Cerebellar nuclear complex (tissue), 1 donor: ENCODE data around the gene EOMES.

ENCODE experiments used
- DNase-seq, 2 experiments: peaks; one replicate each; lab custom pipeline; 2025; lab: John Stamatoyannopoulos, UW

Gene EOMES

DNA sequence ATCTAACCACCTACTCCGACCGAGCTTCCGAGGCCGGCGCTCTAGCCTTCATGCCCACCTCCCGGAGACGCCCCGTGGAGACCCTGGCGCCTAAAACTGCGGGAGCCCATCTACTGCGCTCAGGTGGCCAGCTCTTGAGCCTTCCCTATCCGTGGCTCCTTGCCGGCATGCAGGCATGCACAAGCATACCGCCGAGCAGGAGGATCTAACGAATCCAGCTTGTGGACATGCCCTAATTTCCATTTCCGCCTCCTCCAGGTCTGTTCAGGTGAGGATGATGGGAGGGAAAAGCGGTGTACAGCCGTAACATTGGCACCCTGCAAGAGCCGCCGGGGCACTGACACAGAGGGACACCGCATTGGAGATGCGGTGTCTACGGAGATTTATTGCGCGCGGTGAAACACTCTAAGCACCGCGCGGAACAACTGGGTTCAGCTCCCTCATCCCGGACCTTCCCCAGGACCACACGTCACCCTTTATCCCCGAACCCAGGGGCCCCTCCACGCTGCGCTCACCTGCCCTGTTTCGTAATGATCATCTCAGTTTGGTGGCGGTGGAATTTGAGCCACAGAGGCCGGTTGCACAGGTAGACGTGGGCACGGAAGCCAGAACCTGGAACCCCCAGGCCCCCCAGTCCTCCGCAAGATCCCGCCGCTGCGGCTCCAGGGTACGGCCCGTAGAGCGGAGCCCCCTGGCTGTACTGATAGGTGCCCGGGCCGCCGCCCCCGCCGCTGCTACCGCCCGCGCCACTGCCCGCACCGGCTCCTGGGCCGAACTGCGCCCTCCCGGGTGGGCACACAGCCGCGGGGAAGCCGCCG lies 1.0 kb downstream of the EOMES start:
- no peak for DNase-seq

GRCh38 chr3:27719314-27720003 lies 2.7 kb downstream of the EOMES start:
- DNase-seq = no peak

DNA sequence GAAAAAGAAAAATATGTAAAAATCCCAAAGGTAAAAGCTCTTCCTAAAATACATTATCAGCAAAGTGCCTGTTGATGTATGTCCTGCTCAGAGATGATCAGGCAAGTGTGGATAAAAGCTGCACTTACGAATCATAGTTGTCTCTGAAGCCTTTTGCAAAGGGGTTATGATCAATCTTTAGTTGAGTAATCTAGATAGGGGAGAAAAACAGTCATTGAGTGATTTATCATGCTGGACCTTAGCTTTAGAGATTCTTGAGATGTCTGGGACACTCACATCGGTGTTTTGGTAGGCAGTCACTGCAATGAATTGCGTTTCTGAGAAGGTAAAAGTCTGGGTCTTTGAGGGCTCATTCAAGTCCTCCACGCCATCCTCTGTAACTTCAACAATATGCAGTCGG lies 3.7 kb downstream of the EOMES start:
- no peak for DNase-seq

DNA sequence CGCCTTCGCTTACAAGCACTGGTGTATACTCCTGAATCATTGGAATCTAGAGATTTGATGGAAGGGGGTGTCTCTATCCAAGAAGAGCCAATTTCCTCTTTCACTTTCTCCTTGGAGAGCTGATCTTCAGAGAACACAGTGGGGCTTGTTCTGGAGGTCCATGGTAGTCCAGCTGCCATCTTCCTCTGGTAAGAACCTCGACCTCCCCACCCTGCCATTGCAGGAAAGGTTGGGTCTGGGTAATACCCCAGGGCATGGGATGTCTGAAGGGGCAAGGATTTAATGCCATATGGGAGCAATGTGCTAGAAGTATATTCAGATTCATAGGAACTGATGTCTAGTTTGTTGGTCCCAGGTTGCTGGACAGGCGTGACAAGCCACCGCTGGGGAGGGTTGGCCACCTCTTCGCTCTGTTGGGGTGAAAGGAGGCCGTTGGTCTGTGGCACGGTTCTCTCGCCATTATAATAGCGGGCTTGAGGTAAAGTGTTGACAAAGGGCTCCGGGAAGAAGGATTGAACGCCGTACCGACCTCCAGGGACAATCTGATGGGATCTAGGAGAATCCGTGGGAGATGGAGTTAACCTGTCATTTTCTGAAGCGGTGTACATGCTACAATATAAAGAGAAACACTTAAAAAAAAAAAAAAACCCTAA lies 4.8 kb downstream of the EOMES start:
- DNase-seq = no peak

GRCh38 chr3:27716309-27716708 lies 5.8 kb downstream of the EOMES start:
- DNase-seq = no peak

DNA sequence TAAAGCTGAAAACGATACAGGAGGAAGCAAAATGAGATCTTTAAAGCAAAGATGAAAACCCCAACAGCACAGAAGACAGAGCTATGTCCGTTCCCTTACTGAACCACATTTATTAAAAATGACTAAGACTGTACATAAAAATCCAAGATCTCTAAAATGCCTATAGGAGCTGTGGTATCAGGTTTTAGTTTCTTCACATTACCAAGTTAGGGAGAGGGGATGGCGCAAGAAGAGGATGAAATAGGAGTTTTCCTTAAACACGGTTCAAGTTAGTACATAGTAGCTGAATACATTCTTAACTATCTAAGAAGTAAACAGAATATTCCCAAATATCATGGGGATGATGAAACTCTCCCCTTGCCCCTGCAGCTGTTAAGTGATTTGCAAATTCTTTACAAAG lies 6.3 kb downstream of the EOMES start:
- no peak for DNase-seq

DNA sequence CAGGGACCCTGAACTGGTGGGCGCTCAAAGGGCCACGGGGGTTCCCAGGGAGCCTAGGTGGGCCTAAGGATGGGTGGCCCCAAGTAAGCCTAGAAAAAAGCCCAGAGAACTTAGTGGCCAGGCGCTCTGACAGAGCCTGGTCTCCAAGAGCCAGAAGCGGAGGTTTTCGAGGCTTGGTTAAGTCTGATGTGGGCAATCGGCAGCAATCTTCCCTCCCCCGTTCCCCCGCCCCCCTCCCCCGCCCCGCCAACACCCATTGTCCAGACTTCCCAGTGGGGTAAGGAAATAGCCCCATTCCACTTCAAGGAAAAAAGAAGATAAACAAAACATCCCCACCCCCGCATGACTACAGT lies 6.7 kb downstream of the EOMES start:
- DNase-seq = no peak

DNA sequence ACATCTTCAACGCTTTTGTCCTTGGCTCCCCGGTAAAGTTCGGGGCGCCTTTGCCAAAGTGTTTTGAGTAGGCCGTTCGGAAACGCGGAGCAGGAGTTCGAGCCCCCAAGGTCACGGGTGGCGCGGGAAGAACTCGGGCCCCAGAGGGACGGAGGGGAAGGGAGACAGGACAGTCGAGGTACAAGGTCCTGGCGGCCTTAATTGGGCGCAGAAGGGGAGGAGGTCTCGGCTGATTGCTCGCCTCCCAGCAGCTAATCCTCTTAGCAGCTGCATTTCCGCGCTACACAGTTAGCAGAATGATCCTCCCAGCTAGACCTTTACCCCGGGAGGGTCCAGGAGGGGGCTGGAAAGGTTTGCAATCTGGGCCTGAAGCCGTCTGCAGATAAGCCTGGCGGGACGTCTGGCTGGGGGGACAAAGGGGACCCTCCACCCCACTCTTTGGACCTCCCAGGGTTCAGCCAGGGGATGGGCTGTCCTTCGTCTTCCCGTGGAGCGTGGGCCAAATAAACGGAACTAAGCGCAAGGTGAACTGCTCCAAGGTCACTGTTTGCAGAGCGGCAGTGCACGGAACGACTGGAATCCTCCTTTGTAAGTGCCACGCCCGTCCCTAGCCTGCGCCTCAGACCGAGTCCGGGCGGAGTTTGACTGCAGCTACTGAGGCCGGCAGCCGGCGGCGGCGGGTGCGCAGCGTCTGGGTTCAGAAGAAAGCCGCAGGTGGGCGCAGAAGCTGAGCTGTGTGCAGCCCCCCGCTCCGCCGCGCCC lies 7.2 kb downstream of the EOMES start:
- DNase-seq = no peak

GRCh38 chr3:27714146-27714526 lies 8.0 kb downstream of the EOMES start:
- DNase-seq = no peak

GRCh38 chr3:27713435-27714145 lies 8.5 kb downstream of the EOMES start:
- no peak for DNase-seq

- DNase-seq = no peak
Measured at GRCh38 chr3:27713078-27713423, 9.1 kb downstream of the EOMES start.

- DNase-seq = peak; percentile 28 to 85
Measured at GRCh38 chr3:27712136-27713077, 9.7 kb downstream of the EOMES start.

- DNase-seq = no peak
Measured at GRCh38 chr3:27708250-27708649, 13.9 kb downstream of the EOMES start.

DNA sequence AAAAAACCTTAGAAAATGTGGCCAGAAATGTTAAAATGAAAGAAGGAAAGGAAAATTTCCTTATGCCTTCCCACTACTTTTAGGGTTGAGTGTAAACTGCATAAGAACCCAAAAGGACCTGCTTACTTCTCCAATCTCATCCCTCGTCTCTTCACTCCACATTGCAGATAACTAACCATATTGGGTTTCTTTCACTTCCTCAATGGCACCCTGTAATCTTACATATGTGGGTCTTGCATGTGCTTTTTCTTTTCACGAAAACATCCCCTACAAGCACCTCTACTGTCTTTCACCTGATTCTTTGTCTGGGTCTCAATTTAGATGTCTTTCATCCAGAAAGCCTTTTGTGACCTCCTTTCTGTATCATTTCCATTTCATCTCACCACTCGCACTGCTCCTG lies 23.1 kb downstream of the EOMES start:
- no peak for DNase-seq

GRCh38 chr3:27696906-27697305 lies 25.2 kb downstream of the EOMES start:
- DNase-seq = no peak

DNA sequence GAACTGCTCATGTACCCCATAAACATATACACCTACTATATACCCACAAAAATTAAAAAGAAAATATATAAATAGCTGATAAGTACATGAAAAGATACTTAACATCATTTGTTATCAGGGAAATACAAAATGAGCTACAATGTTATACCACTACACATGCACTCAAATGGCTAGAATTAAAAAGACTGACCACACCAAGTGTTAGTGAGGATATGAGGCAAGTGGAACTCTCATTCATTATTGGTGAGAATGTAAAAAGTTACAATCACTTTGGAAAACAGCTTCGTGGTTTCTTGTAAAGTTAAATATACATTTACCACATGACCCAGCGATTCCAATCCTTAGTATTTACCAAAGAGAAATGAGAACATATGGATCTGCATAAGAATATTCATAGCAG lies 26.5 kb downstream of the EOMES start:
- no peak for DNase-seq

GRCh38 chr3:27688053-27688452 lies 34.1 kb downstream of the EOMES start:
- DNase-seq = no peak

DNA sequence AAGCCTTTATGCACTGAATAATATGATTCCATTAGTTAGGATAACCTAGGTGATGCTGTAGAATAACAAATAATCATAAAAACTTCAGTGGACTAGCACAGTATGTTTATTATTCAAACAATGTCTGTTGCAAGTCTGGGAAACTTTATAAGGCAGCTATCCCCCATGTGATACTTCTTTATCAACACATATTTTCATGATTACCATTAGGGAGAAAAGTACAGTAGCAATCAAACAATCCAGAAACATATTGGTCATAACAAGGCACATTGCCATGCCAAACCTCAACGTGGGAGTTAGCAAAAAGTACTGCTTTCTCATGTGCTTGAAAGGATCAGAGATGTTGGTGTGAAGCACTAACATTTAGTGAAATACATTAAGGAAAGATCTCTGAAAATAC lies 35.5 kb downstream of the EOMES start:
- DNase-seq = no peak

GRCh38 chr3:27685474-27685873 lies 36.6 kb downstream of the EOMES start:
- no peak for DNase-seq

- DNase-seq = no peak
Measured at GRCh38 chr3:27684302-27684701, 37.8 kb downstream of the EOMES start.

- DNase-seq = peak in 1 of 2 experiments; percentile 7
Measured at GRCh38 chr3:27681249-27681748, 40.8 kb downstream of the EOMES start.
